Cortex of kidney (tissue), 1 donor: ENCODE data around the gene ID1.
A peak's percentile ranks its signal among the peaks of the same experiment; 100 is the strongest.

ENCODE experiments used
- DNase-seq: peaks from one replicate; lab custom pipeline; 2025; lab: John Stamatoyannopoulos, UW

Gene ID1

GRCh38 chr20:31605031-31605901 lies at the start of gene ID1:
ID1 (plus strand) TSS chr20:31605289; CDS start chr20:31605388, 99 bp downstream.
- peak; percentile 57 for DNase-seq

GRCh38 chr20:31559704-31560093 lies 45.4 kb upstream of the ID1 start:
- DNase-seq, result no peak

- no peak for DNase-seq
Measured at GRCh38 chr20:31560094-31560745, 44.9 kb upstream of the ID1 start.

- DNase-seq, result no peak
Measured at GRCh38 chr20:31560746-31561598, 44.1 kb upstream of the ID1 start.

GRCh38 chr20:31562241-31562640 lies 42.8 kb upstream of the ID1 start:
- DNase-seq, result no peak

GRCh38 chr20:31564284-31564683 lies 40.8 kb upstream of the ID1 start:
- DNase-seq, result no peak

GRCh38 chr20:31565699-31566318 lies 39.3 kb upstream of the ID1 start:
- DNase-seq, result no peak

GRCh38 chr20:31566319-31566657 lies 38.8 kb upstream of the ID1 start:
- no peak for DNase-seq

- DNase-seq, result no peak
Measured at GRCh38 chr20:31566658-31567379, 38.3 kb upstream of the ID1 start.

GRCh38 chr20:31567380-31567720 lies 37.7 kb upstream of the ID1 start:
- DNase-seq, result no peak

- DNase-seq, result no peak
Measured at GRCh38 chr20:31568041-31568731, 36.9 kb upstream of the ID1 start.

GRCh38 chr20:31568773-31569162 lies 36.3 kb upstream of the ID1 start:
- no peak for DNase-seq

GRCh38 chr20:31569163-31570020 lies 35.7 kb upstream of the ID1 start:
- DNase-seq, result no peak

- DNase-seq, result no peak
Measured at GRCh38 chr20:31570021-31570463, 35.0 kb upstream of the ID1 start.

- no peak for DNase-seq
Measured at GRCh38 chr20:31570735-31571617, 34.1 kb upstream of the ID1 start.

- no peak for DNase-seq
Measured at GRCh38 chr20:31572042-31572700, 32.9 kb upstream of the ID1 start.

- DNase-seq, result peak; percentile 32
Measured at GRCh38 chr20:31572701-31573554, 32.2 kb upstream of the ID1 start.
